ENCODE measurements around the gene FAAH.

Gene FAAH

GRCh38 chr1:46401154-46401913 lies 7.2 kb downstream of the FAAH start:
- DNase-seq: no peak

DNA sequence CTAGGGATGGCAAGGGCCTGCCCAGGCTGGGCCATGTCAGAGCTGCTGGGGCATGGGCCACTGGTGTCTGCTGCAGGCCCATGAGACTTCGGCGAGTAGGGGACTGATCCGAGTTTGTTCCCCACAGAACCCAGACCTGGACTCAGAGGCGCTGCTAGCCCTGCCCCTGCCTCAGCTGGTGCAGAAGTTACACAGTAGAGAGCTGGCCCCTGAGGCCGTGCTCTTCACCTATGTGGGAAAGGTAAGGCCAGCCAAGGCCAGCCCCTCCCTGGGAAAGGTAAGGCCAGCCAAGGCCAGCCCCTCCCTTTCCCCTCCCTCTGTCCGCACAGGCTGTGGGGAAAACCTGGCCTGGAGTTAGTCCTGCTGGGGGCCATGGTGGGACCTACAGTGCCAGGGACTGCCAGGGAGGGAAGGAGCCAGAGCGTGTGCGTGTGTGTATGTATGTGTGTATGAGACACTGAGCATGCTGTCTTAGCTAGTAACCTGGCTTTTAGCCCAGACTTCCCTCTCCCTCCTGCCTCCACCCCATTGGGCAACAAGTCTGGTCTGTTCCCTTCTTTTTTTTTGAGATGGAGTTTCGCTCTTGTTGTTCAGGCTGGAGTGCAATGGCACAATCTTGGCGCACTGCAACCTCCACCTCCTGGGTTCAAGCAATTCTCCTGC lies 8.0 kb downstream of the FAAH start:
- DNase-seq: no peak

GRCh38 chr1:46403916-46404315 lies 9.8 kb downstream of the FAAH start:
- DNase-seq: no peak

DNA sequence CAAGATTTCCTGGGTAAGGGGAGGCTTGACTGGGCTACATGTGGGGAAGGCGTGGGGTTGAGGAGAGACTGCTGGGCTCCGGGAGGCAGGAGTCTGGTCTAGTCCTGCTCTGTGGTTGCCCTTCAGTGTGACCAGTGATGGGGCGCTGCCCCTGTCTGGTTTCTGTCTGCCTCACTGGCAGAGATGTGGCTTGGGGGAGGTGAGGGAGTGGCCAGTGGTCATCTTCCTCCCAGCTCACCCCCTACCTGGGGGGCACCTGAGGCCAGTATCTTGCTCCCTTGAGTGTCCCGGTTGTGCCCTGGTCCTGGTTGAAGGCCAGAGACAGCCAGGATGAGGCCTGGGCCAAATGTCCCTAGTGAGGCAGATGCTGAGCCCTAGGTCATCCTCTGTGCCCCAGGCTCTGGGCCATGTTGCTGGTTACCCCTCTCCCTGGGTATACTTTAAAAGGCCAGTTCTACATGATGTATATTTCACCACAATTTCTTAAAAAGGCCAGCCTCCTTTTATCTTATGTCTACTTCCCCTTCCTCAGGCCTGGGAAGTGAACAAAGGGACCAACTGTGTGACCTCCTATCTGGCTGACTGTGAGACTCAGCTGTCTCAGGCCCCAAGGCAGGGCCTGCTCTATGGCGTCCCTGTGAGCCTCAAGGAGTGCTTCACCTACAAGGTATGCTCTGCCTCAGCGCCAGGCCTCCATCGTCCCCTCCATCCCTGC lies 10.5 kb downstream of the FAAH start:
- DNase-seq: no peak

DNA sequence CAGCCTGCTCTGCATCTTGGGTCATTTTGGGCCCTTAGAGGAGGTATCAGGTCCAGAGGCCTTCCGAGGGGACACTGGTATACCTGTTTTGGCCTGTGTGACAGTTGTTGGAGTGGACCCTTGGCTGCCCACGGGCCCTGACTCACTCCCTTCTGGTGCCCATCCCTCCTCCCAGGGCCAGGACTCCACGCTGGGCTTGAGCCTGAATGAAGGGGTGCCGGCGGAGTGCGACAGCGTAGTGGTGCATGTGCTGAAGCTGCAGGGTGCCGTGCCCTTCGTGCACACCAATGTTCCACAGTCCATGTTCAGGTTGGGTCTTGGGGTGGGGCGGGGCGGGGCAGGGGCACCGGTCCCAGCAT lies 11.1 kb downstream of the FAAH start:
- DNase-seq: no peak

GRCh38 chr1:46405724-46406123 lies 11.6 kb downstream of the FAAH start:
- DNase-seq: no peak

DNA sequence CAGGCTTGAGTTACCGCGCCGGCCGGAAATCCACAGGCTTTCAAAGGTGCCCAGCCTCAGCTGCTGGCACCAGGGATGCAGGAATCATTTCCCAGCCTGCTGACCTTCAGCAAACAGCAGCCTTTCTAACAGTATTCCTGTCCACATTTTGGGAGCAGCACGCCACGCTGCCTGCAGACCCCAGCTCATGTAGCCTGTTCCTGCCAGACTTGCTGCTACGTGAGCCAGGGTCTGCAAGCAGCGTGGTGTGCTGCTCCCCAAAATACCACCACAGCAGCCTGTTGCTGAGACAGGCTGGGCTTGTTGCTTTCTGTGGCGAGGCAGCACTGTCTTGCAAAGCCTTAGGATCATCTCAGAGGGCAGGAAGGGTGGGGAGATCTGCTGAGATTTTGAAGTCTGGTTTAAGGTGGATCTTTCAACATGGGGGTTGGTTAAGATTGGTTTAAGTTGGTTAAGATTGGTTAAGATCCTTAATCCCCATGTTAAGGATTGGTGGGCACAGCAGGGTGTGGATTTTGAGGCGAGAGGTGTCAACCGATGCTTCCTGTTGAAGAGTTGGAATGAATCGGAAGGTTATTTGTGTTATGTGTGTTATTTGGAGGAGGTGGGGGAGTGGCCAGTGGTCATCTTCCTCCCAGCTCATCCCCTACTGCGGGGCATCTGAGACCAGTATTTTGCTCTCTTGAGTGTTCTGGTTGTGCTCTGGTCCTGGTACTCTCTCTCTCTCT lies 12.9 kb downstream of the FAAH start:
- DNase-seq: no peak

- DNase-seq: no peak
Measured at GRCh38 chr1:46407636-46408035, 13.5 kb downstream of the FAAH start.

GRCh38 chr1:46408356-46409062 lies 14.4 kb downstream of the FAAH start:
- DNase-seq: no peak

DNA sequence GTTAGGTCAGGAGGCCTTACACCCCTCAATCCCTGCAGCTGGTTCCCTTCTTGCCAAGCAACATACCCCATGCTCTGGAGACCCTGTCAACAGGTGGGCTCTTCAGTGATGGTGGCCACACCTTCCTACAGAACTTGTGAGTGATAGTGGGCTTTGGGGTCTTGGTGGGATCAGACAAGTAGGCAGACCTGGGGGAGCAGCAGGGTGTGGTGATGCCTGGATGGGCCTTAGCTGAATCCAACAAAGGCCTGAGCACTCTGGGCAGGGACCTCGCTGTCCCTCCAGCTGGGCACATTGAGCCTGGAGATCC lies 14.9 kb downstream of the FAAH start:
- no peak for DNase-seq

DNA sequence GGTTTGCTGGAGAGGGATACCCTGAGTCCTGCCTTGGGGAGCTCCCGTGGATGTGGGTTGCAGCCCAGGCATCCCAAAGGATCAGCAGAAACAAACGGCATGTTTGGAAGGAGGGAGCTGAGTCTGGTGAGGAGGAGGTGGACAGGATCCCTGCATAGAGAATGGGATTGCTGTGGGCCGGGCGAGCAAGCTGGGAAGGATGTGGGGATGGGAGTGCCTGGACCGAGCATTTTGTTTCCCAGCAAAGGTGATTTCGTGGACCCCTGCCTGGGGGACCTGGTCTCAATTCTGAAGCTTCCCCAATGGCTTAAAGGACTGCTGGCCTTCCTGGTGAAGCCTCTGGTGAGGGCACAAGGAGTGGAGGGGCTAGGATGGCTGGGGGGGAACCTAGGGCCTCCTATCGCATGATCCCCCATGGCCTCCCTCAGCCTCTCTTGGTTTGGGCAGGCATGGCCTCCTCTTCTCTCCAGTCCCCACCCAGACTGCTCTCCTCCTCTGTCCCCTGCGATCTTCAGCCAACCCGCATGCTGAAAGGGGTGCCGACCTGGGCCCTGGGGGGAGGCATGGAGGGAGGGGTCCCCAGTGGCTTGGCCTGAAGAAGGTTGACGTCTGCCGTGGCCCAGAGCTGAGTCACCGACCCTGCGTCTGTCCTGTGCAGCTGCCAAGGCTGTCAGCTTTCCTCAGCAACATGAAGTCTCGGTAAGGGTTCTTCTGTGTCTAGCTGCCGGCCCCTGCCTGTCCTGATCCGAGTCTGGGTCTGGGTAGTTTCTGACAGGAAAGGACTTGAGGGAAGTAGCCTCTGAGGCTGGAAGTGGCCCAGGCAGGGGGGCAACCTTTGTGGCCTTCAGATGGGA lies 16.3 kb downstream of the FAAH start:
- no peak for DNase-seq

GRCh38 chr1:46411010-46411405 lies 16.9 kb downstream of the FAAH start:
- DNase-seq: no peak

GRCh38 chr1:46411601-46412341 lies 17.7 kb downstream of the FAAH start:
- DNase-seq: no peak

DNA sequence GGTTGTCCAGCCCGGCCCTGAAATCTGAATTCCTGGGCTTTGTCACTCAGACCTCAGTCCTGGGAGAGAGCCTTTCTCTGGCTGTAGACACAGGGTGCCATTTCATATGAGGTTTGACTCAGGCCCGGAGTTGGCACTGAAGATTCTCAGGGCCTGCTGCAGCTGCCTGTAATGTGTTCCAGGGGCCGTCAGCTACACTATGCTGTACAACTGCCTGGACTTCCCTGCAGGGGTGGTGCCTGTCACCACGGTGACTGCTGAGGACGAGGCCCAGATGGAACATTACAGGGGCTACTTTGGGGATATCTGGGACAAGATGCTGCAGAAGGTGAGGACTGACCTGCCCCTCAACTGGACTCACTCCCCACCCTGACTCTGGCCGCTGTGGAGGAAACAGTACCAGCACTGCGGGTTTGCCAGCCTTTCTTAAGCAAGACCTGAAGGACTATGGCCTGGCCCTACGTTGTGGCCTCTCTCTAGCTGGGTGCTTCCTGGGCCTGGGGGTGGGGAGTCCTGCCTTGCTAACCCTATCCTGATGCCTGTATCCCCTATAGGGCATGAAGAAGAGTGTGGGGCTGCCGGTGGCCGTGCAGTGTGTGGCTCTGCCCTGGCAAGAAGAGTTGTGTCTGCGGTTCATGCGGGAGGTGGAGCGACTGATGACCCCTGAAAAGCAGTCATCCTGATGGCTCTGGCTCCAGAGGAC lies 18.9 kb downstream of the FAAH start:
- DNase-seq: no peak

DNA sequence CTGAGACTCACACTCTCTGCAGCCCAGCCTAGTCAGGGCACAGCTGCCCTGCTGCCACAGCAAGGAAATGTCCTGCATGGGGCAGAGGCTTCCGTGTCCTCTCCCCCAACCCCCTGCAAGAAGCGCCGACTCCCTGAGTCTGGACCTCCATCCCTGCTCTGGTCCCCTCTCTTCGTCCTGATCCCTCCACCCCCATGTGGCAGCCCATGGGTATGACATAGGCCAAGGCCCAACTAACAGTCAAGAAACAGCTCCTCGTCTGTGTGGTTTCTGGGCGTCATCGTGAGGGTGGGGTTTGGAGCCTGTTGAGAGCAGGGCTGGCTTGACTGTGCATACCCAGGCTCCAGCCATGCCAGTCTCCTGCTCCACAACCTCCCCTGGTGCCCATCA lies 19.5 kb downstream of the FAAH start:
- no peak for DNase-seq

DNA sequence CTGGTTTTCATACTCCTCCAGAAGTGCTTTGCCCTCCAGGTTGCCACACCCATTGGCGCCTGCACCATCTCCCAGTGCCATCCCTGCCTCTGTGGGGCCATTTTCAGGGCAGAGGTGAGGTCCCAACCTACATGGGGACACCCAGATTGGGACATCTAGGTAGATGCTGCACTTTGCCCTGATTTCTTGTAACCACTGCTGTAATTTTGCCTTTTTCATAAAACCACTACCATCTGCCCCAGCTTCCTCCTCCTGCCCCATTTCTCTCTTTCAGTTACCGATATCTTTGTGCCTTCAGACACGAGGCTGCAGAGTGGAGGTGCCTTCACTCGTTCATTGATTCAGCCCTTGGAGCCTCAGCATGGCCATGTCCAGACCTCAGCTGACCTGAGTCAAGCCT lies 21.4 kb downstream of the FAAH start:
- DNase-seq: no peak

GRCh38 chr1:46418976-46419375 lies 24.9 kb downstream of the FAAH start:
- no peak for DNase-seq

GRCh38 chr1:46420533-46420915 lies 26.4 kb downstream of the FAAH start:
- no peak for DNase-seq

DNA sequence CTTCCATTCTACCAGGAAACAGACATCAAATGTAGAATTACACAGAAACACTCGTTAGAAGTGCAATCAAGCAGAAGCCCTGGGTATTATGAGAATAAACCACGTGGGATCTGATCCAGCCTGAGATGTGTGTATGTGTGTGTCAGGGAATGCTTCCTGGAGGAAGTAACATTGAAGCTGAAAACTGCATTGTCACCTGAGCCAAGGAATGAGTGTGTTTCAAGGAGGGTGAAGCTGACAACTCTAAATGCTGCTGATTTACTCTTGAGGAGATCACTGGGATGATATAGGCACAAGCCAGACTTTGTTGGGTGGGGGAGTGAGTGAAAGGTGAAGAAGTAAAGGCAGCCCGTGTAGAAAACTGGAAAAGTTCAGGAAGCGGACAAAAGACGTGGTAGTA lies 27.6 kb downstream of the FAAH start:
- DNase-seq: no peak

DNA sequence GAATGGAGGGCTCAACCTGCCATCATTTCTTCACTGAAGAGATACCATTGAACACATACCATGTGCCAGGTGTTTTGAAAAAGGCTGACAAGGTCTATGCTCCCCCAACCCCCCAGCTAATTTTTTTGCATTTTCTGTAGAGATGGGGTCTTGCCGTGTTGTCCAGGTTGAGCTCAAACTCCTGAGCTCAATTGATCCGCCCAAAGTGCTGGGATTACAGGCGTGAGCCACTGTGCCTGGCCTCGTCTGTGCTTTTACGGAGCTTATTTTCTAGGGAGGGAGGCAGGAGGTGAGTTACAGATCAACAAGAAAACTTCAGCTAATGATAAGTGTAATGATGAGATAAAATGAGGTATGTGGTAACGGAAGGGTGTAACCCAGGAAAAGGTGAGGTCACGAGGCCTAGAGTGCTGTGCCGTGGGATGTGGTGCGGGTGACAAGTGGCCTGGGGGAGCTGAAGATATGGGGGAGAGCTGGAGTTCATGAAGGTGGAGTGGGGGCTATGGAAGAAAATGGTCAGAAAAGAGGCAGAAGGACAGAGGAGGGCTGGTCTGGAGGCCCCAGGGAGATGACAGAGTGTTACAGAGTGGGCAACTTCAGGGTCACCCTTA lies 28.2 kb downstream of the FAAH start:
- DNase-seq: no peak

Data from NCI-H1048 (cell line).